ENCODE measurements around the gene STX19. TPM values are rescaled to one million over a fixed set of nuclear protein-coding genes. Genes with fewer than 3 reads are reported as not detected.

Gene STX19
- total RNA-seq, 6 experiments from 2014 or later = not detected

- Mint-ChIP-seq H3K36me3 (ENCODE audit: low read depth) (no peaks in the 10 kb centered on the region), H3K4me3 (no peak overlapping the region), H3K4me1 (ENCODE audit: low read depth) (peaks cover 37% of the 10 kb centered on the region), H3K27me3 (ENCODE audit: insufficient read depth) (no peaks in the 10 kb centered on the region; the same call in 1 of the 2 replicates), H3K9me3 (no peaks in the 10 kb centered on the region), H3K27ac (no peak overlapping the region)
- DNase-seq = no peak
- TF ChIP-seq, protein P1, sequence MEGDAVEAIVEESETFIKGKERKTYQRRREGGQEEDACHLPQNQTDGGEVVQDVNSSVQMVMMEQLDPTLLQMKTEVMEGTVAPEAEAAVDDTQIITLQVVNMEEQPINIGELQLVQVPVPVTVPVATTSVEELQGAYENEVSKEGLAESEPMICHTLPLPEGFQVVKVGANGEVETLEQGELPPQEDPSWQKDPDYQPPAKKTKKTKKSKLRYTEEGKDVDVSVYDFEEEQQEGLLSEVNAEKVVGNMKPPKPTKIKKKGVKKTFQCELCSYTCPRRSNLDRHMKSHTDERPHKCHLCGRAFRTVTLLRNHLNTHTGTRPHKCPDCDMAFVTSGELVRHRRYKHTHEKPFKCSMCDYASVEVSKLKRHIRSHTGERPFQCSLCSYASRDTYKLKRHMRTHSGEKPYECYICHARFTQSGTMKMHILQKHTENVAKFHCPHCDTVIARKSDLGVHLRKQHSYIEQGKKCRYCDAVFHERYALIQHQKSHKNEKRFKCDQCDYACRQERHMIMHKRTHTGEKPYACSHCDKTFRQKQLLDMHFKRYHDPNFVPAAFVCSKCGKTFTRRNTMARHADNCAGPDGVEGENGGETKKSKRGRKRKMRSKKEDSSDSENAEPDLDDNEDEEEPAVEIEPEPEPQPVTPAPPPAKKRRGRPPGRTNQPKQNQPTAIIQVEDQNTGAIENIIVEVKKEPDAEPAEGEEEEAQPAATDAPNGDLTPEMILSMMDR (IDR thresholded peaks at IDR 0.05) = no peak
Measured at GRCh38 chr3:93983408-93983807, 45.0 kb downstream of the STX19 start.

GRCh38 chr3:93981649-93982048 is 46.7 kb downstream of the STX19 start:
- peaks cover 27% of the 10 kb centered on the region for H3K4me1 Mint-ChIP-seq (ENCODE audit: low read depth)
- H3K36me3 Mint-ChIP-seq (ENCODE audit: low read depth) = no peaks in the 10 kb centered on the region
- no peak for DNase-seq
- H3K9me3 Mint-ChIP-seq = no peaks in the 10 kb centered on the region
- TF ChIP-seq, protein P1 (IDR thresholded peaks at IDR 0.05) = no peak
- peak overlapping the region; percentile 92 for H3K4me3 Mint-ChIP-seq
- no peaks in the 10 kb centered on the region; the same call in none of the 2 replicates for H3K27me3 Mint-ChIP-seq (ENCODE audit: insufficient read depth)
- no peak overlapping the region for H3K27ac Mint-ChIP-seq

DNA sequence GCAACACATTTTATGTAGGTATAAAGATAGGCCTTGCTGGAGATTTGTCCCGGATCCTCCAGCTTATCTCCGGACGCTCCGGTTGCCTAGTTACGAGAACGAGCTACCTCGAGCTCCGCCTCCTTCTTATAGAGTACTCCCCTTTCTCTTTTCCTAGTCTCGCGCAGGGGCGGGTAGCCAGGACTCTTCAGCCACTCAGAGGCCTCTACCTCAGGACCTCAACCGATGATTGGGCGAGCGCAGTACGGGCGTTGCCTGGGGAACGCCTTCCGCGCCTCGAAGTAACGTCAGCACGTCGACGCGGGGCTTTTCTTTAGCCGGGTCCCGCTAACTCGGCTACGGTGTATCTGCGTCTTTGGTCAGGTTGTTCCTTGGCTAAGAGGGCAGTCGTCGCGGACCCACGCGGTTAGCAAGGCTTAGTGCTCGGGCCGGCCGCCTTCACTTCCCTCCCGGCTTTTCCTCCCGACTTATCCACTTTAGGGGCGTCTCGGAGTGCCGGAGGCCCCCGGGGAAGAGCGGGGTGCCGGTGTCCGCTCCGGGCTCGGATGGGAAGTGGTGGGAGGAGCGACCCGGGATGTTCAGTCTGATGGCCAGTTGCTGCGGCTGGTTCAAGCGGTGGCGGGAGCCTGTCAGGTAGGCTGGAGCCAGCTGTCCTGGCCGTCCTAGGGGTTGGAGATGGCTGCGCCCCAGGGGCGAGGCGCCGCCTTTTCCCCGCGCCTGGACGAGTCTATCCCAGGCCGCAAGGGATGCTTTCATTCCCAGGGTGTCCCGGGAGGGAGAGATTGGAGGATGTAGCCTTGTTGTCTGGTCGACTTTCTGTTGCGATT is 48.3 kb downstream of the STX19 start, which contains the start of gene ARL13B:
Gene ARL13B, plus strand, starts transcription at position 306 of the 827 bp plus-strand sequence. Its CDS starts 269 bp downstream, at position 575.
- H3K36me3 Mint-ChIP-seq (ENCODE audit: low read depth) = no peaks in the 10 kb centered on the region
- TF ChIP-seq, protein P1 (IDR thresholded peaks at IDR 0.05) = no peak
- no peaks in the 10 kb centered on the region for H3K9me3 Mint-ChIP-seq

GRCh38 chr3:93973131-93974126 is 55.0 kb downstream of the STX19 start, which contains the start of gene PROS1:
Gene PROS1 (minus strand): TSS chr3:93973896. CDS start chr3:93973749, 147 bp downstream.
- no peaks in the 10 kb centered on the region; the same call in 1 of the 2 replicates for H3K27me3 Mint-ChIP-seq (ENCODE audit: insufficient read depth)
- TF ChIP-seq, protein P1 (IDR thresholded peaks at IDR 0.05) = peak; percentile 10; the same call in 1 of the 2 replicates
- no peaks in the 10 kb centered on the region for H3K9me3 Mint-ChIP-seq
- peaks cover 21% of the 10 kb centered on the region for H3K4me1 Mint-ChIP-seq (ENCODE audit: low read depth)
- H3K4me3 Mint-ChIP-seq = peak within 1 kb of the TSS; percentile 86
- peak; percentile 44 for DNase-seq
- no peaks in the 10 kb centered on the region for H3K36me3 Mint-ChIP-seq (ENCODE audit: low read depth)
- H3K27ac Mint-ChIP-seq = peak within 1 kb of the TSS; percentile 87

More for the DNA sequence above, 48.3 kb downstream of the STX19 start, which contains the start of gene ARL13B:
- DNase-seq = peak; percentile 99
- Mint-ChIP-seq H3K4me3 (peak within 1 kb of the TSS; percentile 92), H3K27me3 (ENCODE audit: insufficient read depth) (no peaks in the 10 kb centered on the region; the same call in none of the 2 replicates), H3K4me1 (ENCODE audit: low read depth) (peaks cover 27% of the 10 kb centered on the region), H3K27ac (peak within 1 kb of the TSS; percentile 92)

DNA sequence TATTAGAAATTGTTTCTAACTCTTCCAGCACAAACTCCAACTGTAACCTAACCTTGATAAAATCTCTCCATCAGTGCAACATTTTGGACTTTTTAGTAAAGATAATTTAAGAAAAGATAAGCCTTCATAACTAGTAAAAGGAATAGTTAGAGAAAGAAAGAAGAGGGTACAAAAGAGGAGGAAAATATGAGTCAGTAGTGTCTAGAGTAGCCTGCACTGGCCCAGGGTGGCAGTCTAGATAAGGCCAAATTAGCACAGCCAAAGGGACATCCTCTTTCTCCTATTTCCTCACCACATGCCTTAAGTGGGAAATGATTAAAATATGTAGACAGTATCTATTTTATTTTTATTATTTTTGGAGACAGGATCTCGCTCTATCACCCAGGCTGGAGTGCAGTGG is 58.4 kb downstream of the STX19 start:
- no peak overlapping the region for H3K27ac Mint-ChIP-seq
- H3K27me3 Mint-ChIP-seq (ENCODE audit: insufficient read depth) = peaks cover 3% of the 10 kb centered on the region
- H3K9me3 Mint-ChIP-seq = no peaks in the 10 kb centered on the region
- no peak overlapping the region for H3K4me3 Mint-ChIP-seq
- H3K4me1 Mint-ChIP-seq (ENCODE audit: low read depth) = peaks cover 21% of the 10 kb centered on the region
- no peaks in the 10 kb centered on the region for H3K36me3 Mint-ChIP-seq (ENCODE audit: low read depth)
- TF ChIP-seq, protein P1 (IDR thresholded peaks at IDR 0.05) = no peak
- no peak for DNase-seq

All from HFFc6 (cell line).